SU-DHL-6 (cell line): ENCODE results near the gene IFT43.

Experiments used
- CTCF ChIP-seq: fragments of 200-600 bp; sonication (generic); IDR thresholded peaks from one replicate; pipeline ENCODE4 v1.5.1; 2017; ENCODE audit warnings: antibody characterized with exemption, mild to moderate bottlenecking, low read length, moderate library complexity; ENCODE audit not compliant: insufficient read depth, poor library complexity, severe bottlenecking
- EZH2phosphoT487 ChIP-seq: fragments of 200-600 bp; sonication (generic), shearing (Covaris generic); conservative IDR thresholded peaks from 2 replicates; pipeline ENCODE4 v1.6.1; 2018; ENCODE audit warnings: mild to moderate bottlenecking, antibody characterized with exemption, low read length, moderate library complexity, mixed read lengths

- no peak for TF ChIP-seq CTCF
- no peak for TF ChIP-seq EZH2phosphoT487
Measured at GRCh38 chr14:75976826-75977581, 8.6 kb upstream of the IFT43 start.
